PFSK-1 (cell line): ENCODE measurements around the gene TMEM255B.

Experiments
- POLR2AphosphoS5 ChIP-seq: IDR thresholded peaks from 2 replicates; pipeline ENCODE4 v1.6.1; 2012; ENCODE audit warnings: low read depth, mild to moderate bottlenecking, control low read depth, low read length, moderate library complexity
- REST ChIP-seq, 2 experiments: IDR thresholded peaks; 2 replicates each; pipeline versions ENCODE4 v1.6.1 to v1.8.0; 2011 to 2012; ENCODE audit warnings: low read depth in 2 of 2, low read length in 2 of 2, control low read depth in 1 of 2, inconsistent platforms in 1 of 2, mild to moderate bottlenecking in 1 of 2, moderate library complexity in 1 of 2; ENCODE audit not compliant: insufficient read depth in 1 of 2
- SIN3A ChIP-seq: IDR thresholded peaks from 2 replicates; pipeline ENCODE4 v1.6.1; 2012; ENCODE audit warnings: mild to moderate bottlenecking, low read length, moderate library complexity, borderline replicate concordance; ENCODE audit not compliant: insufficient read depth

- TF ChIP-seq POLR2AphosphoS5 (no peak), SIN3A (no peak), REST (IDR thresholded peaks at IDR 0.05; ENCODE audit: insufficient read depth in 1 of 2, low read depth in 2 of 2, low read length in 2 of 2) (no peak)
Observed at GRCh38 chr13:113804703-113805430, 45.8 kb downstream of the TMEM255B start.
